Loucy (cell line): ENCODE results near the gene CLEC4D.

Experiments used
- EZH2phosphoT487 ChIP-seq: fragments of 200-600 bp; IDR thresholded peaks from 2 replicates; pipeline ENCODE4 v1.6.1; 2018; ENCODE audit warnings: antibody characterized with exemption, mild to moderate bottlenecking, moderate library complexity, borderline replicate concordance
- TF ChIP-seq, protein P1 (sequence below): fragments of 200-600 bp; sonication (generic); conservative IDR thresholded peaks from 2 replicates; pipeline ENCODE4 v1.5.1; 2014; ENCODE audit warnings: mild to moderate bottlenecking, antibody characterized with exemption, low read length

DNA sequence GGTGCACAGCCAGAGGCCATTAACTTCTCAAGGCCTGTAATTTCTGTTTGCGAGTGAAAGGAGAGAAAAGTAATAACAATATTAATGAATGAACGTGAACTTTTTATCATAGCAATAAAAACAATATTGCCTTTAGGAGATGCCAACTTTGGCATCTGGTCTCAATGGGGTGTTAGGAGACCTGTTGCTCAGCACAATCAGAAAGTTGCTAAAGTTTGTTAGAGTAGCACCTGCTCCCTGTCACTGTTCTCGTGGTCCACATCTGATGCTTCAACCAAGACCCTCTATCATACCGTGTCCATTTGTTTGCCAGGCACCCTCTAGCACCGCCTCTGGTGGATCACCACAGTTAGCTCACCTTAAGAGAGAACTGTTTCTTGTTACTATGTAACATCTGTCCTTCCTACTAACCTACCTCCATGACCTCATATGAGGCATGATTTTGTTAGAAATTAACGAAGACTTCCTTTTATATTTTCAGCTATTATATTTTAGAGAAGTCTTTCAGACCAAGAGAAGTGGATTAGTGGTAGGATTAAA, 39.9 kb downstream of the CLEC4D start:
- TF ChIP-seq, protein P1, sequence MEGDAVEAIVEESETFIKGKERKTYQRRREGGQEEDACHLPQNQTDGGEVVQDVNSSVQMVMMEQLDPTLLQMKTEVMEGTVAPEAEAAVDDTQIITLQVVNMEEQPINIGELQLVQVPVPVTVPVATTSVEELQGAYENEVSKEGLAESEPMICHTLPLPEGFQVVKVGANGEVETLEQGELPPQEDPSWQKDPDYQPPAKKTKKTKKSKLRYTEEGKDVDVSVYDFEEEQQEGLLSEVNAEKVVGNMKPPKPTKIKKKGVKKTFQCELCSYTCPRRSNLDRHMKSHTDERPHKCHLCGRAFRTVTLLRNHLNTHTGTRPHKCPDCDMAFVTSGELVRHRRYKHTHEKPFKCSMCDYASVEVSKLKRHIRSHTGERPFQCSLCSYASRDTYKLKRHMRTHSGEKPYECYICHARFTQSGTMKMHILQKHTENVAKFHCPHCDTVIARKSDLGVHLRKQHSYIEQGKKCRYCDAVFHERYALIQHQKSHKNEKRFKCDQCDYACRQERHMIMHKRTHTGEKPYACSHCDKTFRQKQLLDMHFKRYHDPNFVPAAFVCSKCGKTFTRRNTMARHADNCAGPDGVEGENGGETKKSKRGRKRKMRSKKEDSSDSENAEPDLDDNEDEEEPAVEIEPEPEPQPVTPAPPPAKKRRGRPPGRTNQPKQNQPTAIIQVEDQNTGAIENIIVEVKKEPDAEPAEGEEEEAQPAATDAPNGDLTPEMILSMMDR: 0 out of 2 replicates have a peak, but pooled peaks have one; percentile 35
- TF ChIP-seq EZH2phosphoT487: no peak
